T47D (cell line): Measurements from ENCODE around the gene PHLDA1.

Experiments used
- DNase-seq, 2 experiments: peaks; one replicate each; pipeline versions ENCODE4 v3.0.0 to v3.0.0-alpha.2; 2011 to 2012; ENCODE audit warnings: low read depth in 1 of 2, low spot score in 1 of 2
- JUND ChIP-seq: IDR thresholded peaks from 2 replicates; pipeline ENCODE4 v1.6.1; 2012; ENCODE audit warnings: low read depth
- in situ Hi-C: cut with HindIII; loops from 2 replicates; pipeline ENCODE4 v1.10.0; 2016; ENCODE audit warnings: low sequenced_read_pairs, low pct_unique_long_range_greater_than_20kb

PHLDA1 gene

GRCh38 chr12:76031414-76032042 lies at the start of gene PHLDA1:
PHLDA1 (minus strand) TSS chr12:76031776.
- no peak for TF ChIP-seq JUND
- DNase-seq: peak; percentile 98 to 99
- in situ Hi-C loops: no loop called here

GRCh38 chr12:76080729-76081415 lies 49.3 kb upstream of the PHLDA1 start:
- no peak for DNase-seq
- in situ Hi-C loops: no loop called here
- no peak for TF ChIP-seq JUND

DNA sequence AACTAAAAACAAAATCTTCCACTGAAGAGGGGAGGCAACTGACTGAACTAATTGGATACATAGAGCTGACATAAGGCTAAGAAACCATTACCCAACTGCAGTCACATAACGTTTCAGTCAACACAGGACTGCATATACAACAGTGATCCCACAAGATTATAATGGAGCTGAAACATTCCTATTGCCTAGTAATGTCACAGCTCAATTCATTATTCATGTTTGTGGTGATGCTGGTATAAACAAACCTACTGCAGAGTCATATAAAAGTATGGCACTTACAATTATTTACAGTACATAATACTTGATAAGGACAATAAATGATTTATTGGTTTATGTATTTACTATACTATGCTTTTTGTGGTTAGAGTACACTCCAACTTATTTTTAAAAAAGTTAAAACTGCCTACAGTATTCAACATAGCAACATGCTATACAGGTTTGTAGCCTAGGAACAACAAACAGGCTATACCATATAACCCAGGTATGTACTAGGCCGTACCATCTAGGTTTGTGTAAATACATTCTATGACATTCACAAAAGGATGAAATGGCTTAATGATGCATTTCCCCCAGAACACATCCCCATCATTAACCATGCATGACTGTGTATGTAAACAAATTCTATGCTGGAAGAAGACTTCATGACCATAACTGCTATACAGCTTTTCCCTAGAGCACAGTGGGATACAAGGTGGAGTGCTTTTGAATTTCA lies 48.6 kb upstream of the PHLDA1 start:
- no peak for TF ChIP-seq JUND
- in situ Hi-C loops: no loop called here
- peak in 1 of 2 experiments; percentile 13 for DNase-seq

DNA sequence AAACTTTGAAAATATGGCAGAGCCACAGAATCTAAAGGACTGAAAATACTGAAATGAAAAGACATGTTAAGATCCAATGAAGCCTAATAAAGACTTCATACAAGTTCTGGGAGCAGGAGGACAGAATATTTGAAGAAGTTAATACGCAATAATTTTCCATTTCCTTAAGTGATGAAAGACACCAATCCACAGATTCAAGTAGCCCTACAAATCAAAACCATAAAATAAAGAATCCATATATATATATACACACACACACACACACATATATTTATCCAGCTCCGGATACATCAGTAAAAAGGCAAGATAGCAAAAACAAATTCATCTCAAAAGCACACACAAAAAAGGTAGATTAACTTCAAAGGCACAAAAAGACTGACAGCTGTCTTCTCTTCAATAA lies 47.2 kb upstream of the PHLDA1 start:
- no peak for DNase-seq
- in situ Hi-C loops: no loop called here
- no peak for TF ChIP-seq JUND

- in situ Hi-C loops: no loop called here
- DNase-seq: no peak
- TF ChIP-seq JUND: no peak
These were observed 43.9 kb upstream of the PHLDA1 start for GRCh38 chr12:76075448-76075847.

DNA sequence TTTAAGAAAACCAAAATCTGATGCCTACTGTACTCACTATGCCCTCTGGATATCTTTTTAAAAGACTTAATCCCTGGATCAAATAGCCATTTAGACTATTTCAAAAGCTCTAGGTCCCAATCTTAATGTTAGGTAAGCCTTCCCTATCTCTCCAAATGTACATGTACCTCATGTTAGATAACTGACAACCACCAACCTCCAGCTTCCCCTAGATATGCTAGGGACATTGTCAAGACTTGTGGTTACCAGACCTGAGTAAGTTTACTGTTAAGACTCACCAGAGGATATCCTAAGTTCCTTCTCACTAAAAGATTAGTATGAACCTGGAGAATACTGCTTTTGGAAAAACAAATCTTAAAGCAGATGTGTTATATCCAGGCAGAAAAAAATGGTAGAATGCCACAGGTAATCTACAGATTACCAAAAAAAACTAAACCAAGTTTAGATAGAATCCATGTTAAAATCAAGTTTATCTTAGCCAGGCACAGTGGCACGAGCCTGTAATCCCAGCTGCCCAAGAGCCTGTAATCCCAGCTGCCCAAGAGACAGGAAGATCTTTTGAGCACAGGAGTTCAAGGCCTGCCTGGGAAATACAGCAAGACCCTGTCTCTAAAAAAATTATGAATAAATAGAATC lies 43.2 kb upstream of the PHLDA1 start:
- no peak for TF ChIP-seq JUND
- in situ Hi-C loops: no loop called here
- DNase-seq: no peak

DNA sequence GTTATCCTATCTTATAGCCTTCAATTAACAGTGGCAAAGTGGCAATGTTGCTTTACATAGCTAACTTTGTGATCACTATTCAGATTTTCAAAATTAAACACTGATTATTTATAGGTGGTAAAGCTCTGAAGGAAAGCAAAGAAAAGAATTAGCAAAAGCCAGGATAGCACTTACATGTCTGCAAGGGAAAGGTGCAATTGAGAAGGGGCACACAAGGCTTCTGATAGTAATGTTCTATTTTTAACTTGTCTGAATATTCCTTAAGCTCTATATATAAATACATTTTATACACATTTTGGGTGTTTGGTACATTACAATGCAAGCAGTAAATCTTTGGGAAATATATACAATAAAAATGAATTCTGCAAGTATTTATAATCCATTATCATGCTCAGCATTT lies 42.0 kb upstream of the PHLDA1 start:
- in situ Hi-C loops: no loop called here
- no peak for TF ChIP-seq JUND
- DNase-seq: no peak

- no peak for DNase-seq
- TF ChIP-seq JUND: no peak
- in situ Hi-C loops: no loop called here
These were observed 41.0 kb upstream of the PHLDA1 start for GRCh38 chr12:76072568-76072967.

DNA sequence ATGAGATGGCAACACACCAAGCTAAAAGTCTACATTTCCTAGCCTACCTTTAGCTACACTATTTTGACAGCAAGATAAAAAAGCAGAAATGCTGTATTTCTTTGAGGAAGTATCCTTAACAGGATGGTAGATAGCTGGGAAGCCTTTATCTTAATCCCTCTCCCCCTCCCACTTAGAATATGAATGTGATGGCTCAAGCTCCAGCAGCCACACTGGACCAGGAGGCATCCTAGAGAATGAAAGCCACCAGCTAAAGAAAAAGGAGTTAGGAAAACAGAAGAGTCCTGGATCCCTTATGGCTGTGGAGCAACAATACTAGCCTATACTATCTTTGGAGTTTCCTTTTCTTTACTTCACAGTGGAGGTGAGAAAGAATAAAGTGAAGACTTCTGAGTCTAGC lies 37.8 kb upstream of the PHLDA1 start:
- no peak for DNase-seq
- TF ChIP-seq JUND: no peak
- in situ Hi-C loops: no loop called here

DNA sequence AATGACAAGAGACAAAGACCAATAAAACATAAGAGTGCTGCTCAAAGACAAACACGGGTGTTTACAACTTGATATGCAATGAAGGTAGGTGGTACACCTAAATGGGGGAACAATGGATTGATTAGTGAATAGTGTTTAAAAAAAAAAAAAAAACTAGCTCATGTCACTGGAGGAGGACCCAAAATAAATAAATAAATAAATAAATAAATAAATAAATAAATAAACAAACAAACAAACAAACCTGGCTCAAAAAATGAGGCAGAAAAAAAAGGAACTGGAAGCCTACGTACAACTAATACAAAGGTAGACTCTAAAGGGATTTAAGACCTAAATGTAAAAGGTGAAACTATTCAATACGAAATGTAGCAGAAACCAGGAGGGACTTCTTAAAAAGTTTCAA lies 34.3 kb upstream of the PHLDA1 start:
- no peak for DNase-seq
- in situ Hi-C loops: no loop called here
- TF ChIP-seq JUND: no peak

GRCh38 chr12:76064904-76065303 lies 33.3 kb upstream of the PHLDA1 start:
- no peak for TF ChIP-seq JUND
- DNase-seq: no peak
- in situ Hi-C loops: no loop called here

DNA sequence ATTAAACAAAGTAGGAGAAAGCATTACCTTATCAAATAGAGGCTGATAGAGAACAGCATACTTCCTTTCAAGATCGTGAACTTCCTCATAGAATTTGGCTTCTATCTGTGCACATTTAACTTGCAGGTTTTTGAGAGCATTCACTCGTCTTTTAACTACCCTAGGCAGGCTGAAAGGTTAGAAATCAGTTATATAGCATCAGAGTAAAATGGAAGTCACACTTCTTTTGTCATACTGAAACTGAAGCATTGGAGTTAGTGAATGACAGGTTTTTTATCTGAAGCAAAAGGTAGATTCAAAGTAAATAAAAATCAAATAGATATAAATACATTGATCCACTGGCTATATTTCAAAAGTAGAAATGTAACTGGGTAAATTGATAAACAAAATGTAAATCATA lies 28.5 kb upstream of the PHLDA1 start:
- no peak for DNase-seq
- in situ Hi-C loops: no loop called here
- no peak for TF ChIP-seq JUND

GRCh38 chr12:76057326-76057725 lies 25.8 kb upstream of the PHLDA1 start:
- TF ChIP-seq JUND: no peak
- DNase-seq: no peak
- in situ Hi-C loops: no loop called here
